A673 (cell line): Measurements from ENCODE around the gene PDE9A. TPM values are rescaled to one million over a fixed set of nuclear protein-coding genes. Genes with fewer than 3 reads are reported as not detected.

Experiments used
- BruUV-seq: library from RNA; stranded (reverse); fragments of 400-500 nt; replicated peaks from 2 replicates; lab custom pipeline; 2021; lab: Mats Ljungman, UMichigan
- CTCF ChIA-PET: fragments of 300-600 bp; sonication (Branson Sonifier 250); formaldehyde crosslinking; loops from one replicate; lab custom pipeline; 2022; ENCODE audit warnings: antibody characterized with exemption; lab: Charles Lee
- POLR2A ChIA-PET: fragments of 300-600 bp; sonication (Branson Sonifier 250); formaldehyde crosslinking; loops from one replicate; lab custom pipeline; 2022; ENCODE audit warnings: antibody characterized with exemption; ENCODE audit not compliant: low non-redundant PET; lab: Charles Lee
- DNase-seq: peaks from one replicate; pipeline ENCODE4 v3.0.0-alpha.2; 2015; ENCODE audit warnings: low spot score
- H3K27ac ChIP-seq: fragments of 200-600 bp; sonication (generic); 2 replicates; pipeline ENCODE4 v1.5.1; 2016; ENCODE audit warnings: mixed run types, low read depth, mild to moderate bottlenecking, mixed read lengths, antibody characterized with exemption, low read length; ENCODE audit not compliant: poor library complexity, severe bottlenecking
- H3K27me3 ChIP-seq: fragments of 200-600 bp; sonication (generic); replicated peaks from 2 replicates; pipeline ENCODE4 v1.6.1; 2017; ENCODE audit warnings: mixed run types, low read depth, mild to moderate bottlenecking, mixed read lengths, antibody characterized with exemption, low read length; ENCODE audit not compliant: insufficient read depth, poor library complexity
- H3K36me3 ChIP-seq: fragments of 200-600 bp; sonication (generic); 2 replicates; pipeline ENCODE4 v1.6.1; 2016; ENCODE audit warnings: mixed run types, mild to moderate bottlenecking, mixed read lengths, antibody characterized with exemption, low read length; ENCODE audit not compliant: insufficient read depth, poor library complexity, severe bottlenecking
- H3K4me1 ChIP-seq: fragments of 200-600 bp; sonication (generic); 2 replicates; pipeline ENCODE4 v1.6.1; 2017; ENCODE audit warnings: mixed run types, mild to moderate bottlenecking, mixed read lengths, antibody characterized with exemption, low read length; ENCODE audit not compliant: insufficient read depth, poor library complexity, severe bottlenecking
- H3K4me3 ChIP-seq: fragments of 200-600 bp; sonication (generic); 2 replicates; pipeline ENCODE4 v1.5.1; 2016; ENCODE audit warnings: low read depth, mixed run types, mild to moderate bottlenecking, mixed read lengths, low read length; ENCODE audit not compliant: poor library complexity, severe bottlenecking
- H3K9me3 ChIP-seq: fragments of 200-600 bp; sonication (generic); 2 replicates; pipeline ENCODE4 v1.6.1; 2016; ENCODE audit warnings: mixed run types, low read depth, mild to moderate bottlenecking, mixed read lengths, antibody characterized with exemption, low read length; ENCODE audit not compliant: poor library complexity, severe bottlenecking
- EZH2 ChIP-seq: fragments of 200-600 bp; sonication (generic); IDR thresholded peaks from 2 replicates; pipeline ENCODE4 v1.6.1; 2017; ENCODE audit warnings: borderline replicate concordance, low read depth, mild to moderate bottlenecking, mixed read lengths, antibody characterized with exemption, low read length; ENCODE audit not compliant: poor library complexity, severe bottlenecking
- intact Hi-C: fragments of 100-400 bp; cut with micrococcal nuclease; formaldehyde crosslinking; loops from one replicate; pipeline ENCODE4 v1.10.0; 2022; ENCODE audit not compliant: unreplicated experiment
- total RNA-seq: library from RNA; stranded (reverse); gene quantifications from 2 replicates; pipeline ENCODE4 v1.2.3, GENCODE V29; 2021
- TF ChIP-seq, protein P1 (sequence below): fragments of 300-800, 200-600 bp; sonication (generic); conservative IDR thresholded peaks from 2 replicates; pipeline ENCODE4 v1.5.1; 2017; ENCODE audit warnings: low read depth, mild to moderate bottlenecking, antibody characterized with exemption, low read length, moderate library complexity, mixed read lengths

Gene PDE9A
- total RNA-seq, 1 experiment from 2014 or later: 14.3 TPM

- ChIA-PET CTCF (no interaction called here), POLR2A (no interaction called here)
- H3K27ac ChIP-seq: no peak overlapping the region
- H3K4me3 ChIP-seq: no peak overlapping the region
- no peak for TF ChIP-seq EZH2
- TF ChIP-seq, protein P1, sequence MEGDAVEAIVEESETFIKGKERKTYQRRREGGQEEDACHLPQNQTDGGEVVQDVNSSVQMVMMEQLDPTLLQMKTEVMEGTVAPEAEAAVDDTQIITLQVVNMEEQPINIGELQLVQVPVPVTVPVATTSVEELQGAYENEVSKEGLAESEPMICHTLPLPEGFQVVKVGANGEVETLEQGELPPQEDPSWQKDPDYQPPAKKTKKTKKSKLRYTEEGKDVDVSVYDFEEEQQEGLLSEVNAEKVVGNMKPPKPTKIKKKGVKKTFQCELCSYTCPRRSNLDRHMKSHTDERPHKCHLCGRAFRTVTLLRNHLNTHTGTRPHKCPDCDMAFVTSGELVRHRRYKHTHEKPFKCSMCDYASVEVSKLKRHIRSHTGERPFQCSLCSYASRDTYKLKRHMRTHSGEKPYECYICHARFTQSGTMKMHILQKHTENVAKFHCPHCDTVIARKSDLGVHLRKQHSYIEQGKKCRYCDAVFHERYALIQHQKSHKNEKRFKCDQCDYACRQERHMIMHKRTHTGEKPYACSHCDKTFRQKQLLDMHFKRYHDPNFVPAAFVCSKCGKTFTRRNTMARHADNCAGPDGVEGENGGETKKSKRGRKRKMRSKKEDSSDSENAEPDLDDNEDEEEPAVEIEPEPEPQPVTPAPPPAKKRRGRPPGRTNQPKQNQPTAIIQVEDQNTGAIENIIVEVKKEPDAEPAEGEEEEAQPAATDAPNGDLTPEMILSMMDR: no peak
- H3K36me3 ChIP-seq: no peaks in the 10 kb centered on the region
- H3K4me1 ChIP-seq: no peaks in the 10 kb centered on the region
- H3K9me3 ChIP-seq: no peaks in the 10 kb centered on the region
- DNase-seq: peak; percentile 27
- H3K27me3 ChIP-seq: no peaks in the 10 kb centered on the region
- BruUV-seq: no TSS peak
- intact Hi-C loops: no loop called here
Observed at GRCh38 chr21:42621819-42622177, 31.6 kb upstream of the PDE9A start.

- DNase-seq: no peak
- intact Hi-C loops: no loop called here
- H3K4me3 ChIP-seq: no peak overlapping the region
- H3K27ac ChIP-seq: no peak overlapping the region
- no peaks in the 10 kb centered on the region for H3K27me3 ChIP-seq
- ChIA-PET CTCF (no interaction called here), POLR2A (no interaction called here)
- H3K9me3 ChIP-seq: no peaks in the 10 kb centered on the region
- H3K36me3 ChIP-seq: no peaks in the 10 kb centered on the region
- no peak for TF ChIP-seq EZH2
- TF ChIP-seq, protein P1: no peak
- no TSS peak for BruUV-seq
- H3K4me1 ChIP-seq: no peaks in the 10 kb centered on the region
Observed at GRCh38 chr21:42622284-42622683, 31.1 kb upstream of the PDE9A start.

GRCh38 chr21:42623694-42624093 lies 29.7 kb upstream of the PDE9A start:
- Histone ChIP-seq H3K4me1 (no peaks in the 10 kb centered on the region), H3K36me3 (no peaks in the 10 kb centered on the region), H3K4me3 (no peak overlapping the region), H3K9me3 (no peaks in the 10 kb centered on the region), H3K27me3 (no peaks in the 10 kb centered on the region), H3K27ac (no peak overlapping the region)
- CTCF ChIA-PET: no interaction called here
- no TSS peak for BruUV-seq
- DNase-seq: no peak
- intact Hi-C loops: no loop called here
- POLR2A ChIA-PET: no interaction called here
- TF ChIP-seq, protein P1: no peak
- no peak for TF ChIP-seq EZH2
